Transverse colon (tissue), 4 donors: Measurements from ENCODE around the gene GLRX. TPM values are rescaled to one million over a fixed set of nuclear protein-coding genes. Genes with fewer than 3 reads are reported as not detected.
A peak's percentile ranks its signal among the peaks of the same experiment; 100 is the strongest.

ENCODE experiments used
- DNase-seq: peaks from one replicate; pipeline ENCODE4 v3.0.0-alpha.2; 2019
- H3K27ac ChIP-seq, 4 donors: fragments of 200-600 bp; sonication (generic); 2 replicates each; pipeline ENCODE4 v1.5.1; 2016 to 2018; ENCODE audit warnings: inconsistent platforms in 4 of 4
- H3K27me3 ChIP-seq: fragments of 200-600 bp; sonication (generic); 2 replicates; pipeline ENCODE4 v1.5.1; 2017; ENCODE audit warnings: inconsistent platforms
- H3K36me3 ChIP-seq, 4 donors: fragments of 200-600 bp; sonication (generic); 2 replicates each; pipeline ENCODE4 v1.5.1; 2017 to 2019; ENCODE audit warnings: inconsistent platforms in 4 of 4
- H3K4me1 ChIP-seq, 4 donors: fragments of 200-600 bp; sonication (generic); 2 replicates each; pipeline ENCODE4 v1.5.1; 2017 to 2020; ENCODE audit warnings: inconsistent platforms in 4 of 4
- H3K4me3 ChIP-seq, 4 donors: fragments of 200-600 bp; sonication (generic); 1 replicate in 1 of 4; 2 replicates in 3 of 4; pipeline versions ENCODE4 v1.5.1 to v1.6.1; 2017 to 2019; ENCODE audit warnings: inconsistent platforms in 4 of 4
- H3K9me3 ChIP-seq, 2 donors: fragments of 200-600 bp; sonication (generic); 2 replicates each; pipeline ENCODE4 v1.5.1; 2017 to 2019; ENCODE audit warnings: inconsistent platforms in 2 of 2
- EP300 ChIP-seq: sonication (generic); formaldehyde crosslinking; IDR thresholded peaks from one replicate; pipeline ENCODE4 v1.6.1; 2017; ENCODE audit warnings: antibody characterized with exemption, low read depth
- POLR2A ChIP-seq: fragments of 450-650 bp; IDR thresholded peaks from one replicate; pipeline ENCODE4 v1.6.1; 2016; ENCODE audit warnings: antibody characterized with exemption, mild to moderate bottlenecking, moderate library complexity
- POLR2AphosphoS5 ChIP-seq, 3 donors: sonication (generic); formaldehyde crosslinking; IDR thresholded peaks; one replicate each; pipeline ENCODE4 v1.6.1; 2016; ENCODE audit warnings: antibody characterized with exemption in 3 of 3
- WGBS, 2 donors: methylation state at CpG; one replicate each; pipeline ENCODE4 v1.1.5; 2018; ENCODE audit warnings: low coverage in 1 of 2; 5-methylcytosine and 5-hydroxymethylcytosine counted together
- in situ Hi-C, 4 donors: fragments of 200-750 bp; cut with MboI; loops; one replicate each; pipeline versions ENCODE4 v1.15.0 to v1.15.1; 2017; ENCODE audit warnings: low sequenced_read_pairs in 3 of 4, low pct_ligation_motif_present in 1 of 4, low pct_unique_long_range_greater_than_20kb in 1 of 4
- intact Hi-C: fragments of 100-400 bp; cut with DNase I; formaldehyde crosslinking; loops from one replicate; pipeline ENCODE4 v1.15.1; 2023; ENCODE audit warnings: low total_unique reads
- total RNA-seq, 4 donors: library from RNA; depleted of rRNA; stranded (reverse); fragments of >200 nt; gene quantifications; one replicate each; pipeline ENCODE4 v1.1.0, GENCODE V29; 2016
- TF ChIP-seq, protein P1 (sequence below), 5 experiments: fragments of 200-600 bp in 3 of 5; fragments of 450-650 bp in 2 of 5; sonication (generic) in 3 of 5; IDR thresholded peaks; 1 replicate in 2 of 5; 2 replicates in 3 of 5; pipeline ENCODE4 v1.5.1; 2016 to 2017; ENCODE audit warnings: antibody characterized with exemption in 5 of 5, inconsistent platforms in 3 of 5, mild to moderate bottlenecking in 2 of 5, moderate library complexity in 1 of 5

Gene GLRX
- total RNA-seq, 4 donors from 2014 or later = 50.5 to 112 (median 64.4) TPM

DNA sequence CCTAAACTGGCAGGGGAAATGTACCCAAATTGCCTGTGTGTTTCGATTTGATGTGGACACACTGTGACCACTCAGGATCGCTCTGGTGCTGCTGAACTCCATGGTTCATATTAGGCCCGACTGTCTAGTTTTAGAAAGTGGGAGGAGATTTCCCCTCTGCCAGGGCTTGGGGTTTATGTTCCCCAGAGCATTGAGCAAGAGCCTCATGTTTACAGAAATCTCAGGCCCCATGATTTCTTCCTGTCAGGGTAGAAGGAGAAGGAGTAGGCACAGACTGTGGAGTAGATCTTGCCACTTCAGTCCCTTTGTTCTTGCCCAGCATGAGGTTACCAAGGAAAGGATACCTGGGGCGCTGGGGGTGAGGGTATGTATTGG lies 40.8 kb upstream of the GLRX start:
- DNase-seq = no peak
- Histone ChIP-seq H3K27me3 (no peaks in the 10 kb centered on the region), H3K4me3 (no peak overlapping the region), H3K27ac (peak overlapping the region; percentile 10 to 25 (median 20)), H3K4me1 (peaks cover 0 to 41% (median 20%) of the 10 kb centered on the region in 4 donors), H3K36me3 (no peaks in the 10 kb centered on the region), H3K9me3 (no peaks in the 10 kb centered on the region)
- WGBS, 2 donors = 77 to 82% methylated on average over 1 to 4 of the region's 4 CpGs
- in situ Hi-C loops (loop anchor here (10.0 to 25.0 kb wide), 5 partner anchors 99 to 741 kb away; partner anchors contain the start of gene ELL2 (in 2 of the 4)), intact Hi-C loops (loop anchor here (10.0 kb wide), 1 partner anchor 731 kb away; no protein-coding TSS in a partner anchor)
- TF ChIP-seq EP300 (no peak), POLR2A (no peak), POLR2AphosphoS5 (IDR thresholded peaks at IDR 0.05) (no peak)
- TF ChIP-seq, protein P1, sequence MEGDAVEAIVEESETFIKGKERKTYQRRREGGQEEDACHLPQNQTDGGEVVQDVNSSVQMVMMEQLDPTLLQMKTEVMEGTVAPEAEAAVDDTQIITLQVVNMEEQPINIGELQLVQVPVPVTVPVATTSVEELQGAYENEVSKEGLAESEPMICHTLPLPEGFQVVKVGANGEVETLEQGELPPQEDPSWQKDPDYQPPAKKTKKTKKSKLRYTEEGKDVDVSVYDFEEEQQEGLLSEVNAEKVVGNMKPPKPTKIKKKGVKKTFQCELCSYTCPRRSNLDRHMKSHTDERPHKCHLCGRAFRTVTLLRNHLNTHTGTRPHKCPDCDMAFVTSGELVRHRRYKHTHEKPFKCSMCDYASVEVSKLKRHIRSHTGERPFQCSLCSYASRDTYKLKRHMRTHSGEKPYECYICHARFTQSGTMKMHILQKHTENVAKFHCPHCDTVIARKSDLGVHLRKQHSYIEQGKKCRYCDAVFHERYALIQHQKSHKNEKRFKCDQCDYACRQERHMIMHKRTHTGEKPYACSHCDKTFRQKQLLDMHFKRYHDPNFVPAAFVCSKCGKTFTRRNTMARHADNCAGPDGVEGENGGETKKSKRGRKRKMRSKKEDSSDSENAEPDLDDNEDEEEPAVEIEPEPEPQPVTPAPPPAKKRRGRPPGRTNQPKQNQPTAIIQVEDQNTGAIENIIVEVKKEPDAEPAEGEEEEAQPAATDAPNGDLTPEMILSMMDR (IDR thresholded peaks at IDR 0.05) = no peak

DNA sequence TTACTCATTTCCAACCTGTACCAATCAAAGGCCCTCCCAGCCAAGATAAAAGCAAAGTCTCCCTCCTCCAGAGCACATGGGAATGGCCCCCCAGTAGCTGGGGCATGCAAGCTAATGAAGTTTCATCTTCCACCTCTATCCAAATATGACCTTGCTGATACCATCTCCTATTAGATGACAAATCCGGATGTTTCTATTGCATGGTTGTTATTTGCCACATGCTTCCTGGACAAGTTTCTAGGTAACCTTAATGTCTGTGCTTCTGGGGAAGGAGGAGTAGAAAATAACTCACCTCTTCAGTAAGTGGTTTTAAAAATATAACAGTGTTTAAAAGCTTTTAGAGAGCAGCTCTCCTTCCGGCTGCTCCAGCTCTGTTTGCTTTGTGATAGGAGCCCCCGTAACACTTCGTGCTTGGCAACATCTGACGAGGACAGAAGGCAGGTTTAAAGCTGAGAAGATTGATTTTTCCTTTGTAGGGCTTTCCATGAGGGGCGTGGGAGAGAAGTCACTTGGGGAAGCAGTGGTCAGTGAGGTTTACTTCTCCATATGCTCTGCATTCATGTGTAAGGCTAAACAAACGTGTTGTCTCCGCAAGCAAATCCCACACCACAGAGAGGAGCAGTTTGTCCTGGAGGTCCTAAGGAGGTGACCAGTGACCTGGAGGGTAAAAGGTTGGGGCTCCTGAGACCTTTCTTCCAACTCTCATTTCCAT lies 40.3 kb upstream of the GLRX start:
- WGBS, 2 donors = 84 to 87% methylated on average over 3 to 8 of the region's 8 CpGs
- Histone ChIP-seq H3K36me3 (no peaks in the 10 kb centered on the region), H3K27me3 (no peaks in the 10 kb centered on the region), H3K27ac (peak overlapping the region; percentile 10 to 25 (median 20)), H3K4me1 (peaks cover under 1 to 44% (median 20%) of the 10 kb centered on the region in 4 donors), H3K4me3 (no peak overlapping the region), H3K9me3 (no peaks in the 10 kb centered on the region)
- intact Hi-C loops = loop anchor here (10.0 kb wide), 1 partner anchor 732 kb away; no protein-coding TSS in a partner anchor
- DNase-seq = no peak
- in situ Hi-C loops = loop anchor here (10.0 to 25.0 kb wide), 5 partner anchors 99 to 742 kb away; partner anchors contain the start of gene ELL2 (in 2 of the 4)
- TF ChIP-seq EP300 = no peak
- TF ChIP-seq POLR2A = no peak
- TF ChIP-seq POLR2AphosphoS5 (IDR thresholded peaks at IDR 0.05) = no peak
- TF ChIP-seq, protein P1 (IDR thresholded peaks at IDR 0.05) = no peak

DNA sequence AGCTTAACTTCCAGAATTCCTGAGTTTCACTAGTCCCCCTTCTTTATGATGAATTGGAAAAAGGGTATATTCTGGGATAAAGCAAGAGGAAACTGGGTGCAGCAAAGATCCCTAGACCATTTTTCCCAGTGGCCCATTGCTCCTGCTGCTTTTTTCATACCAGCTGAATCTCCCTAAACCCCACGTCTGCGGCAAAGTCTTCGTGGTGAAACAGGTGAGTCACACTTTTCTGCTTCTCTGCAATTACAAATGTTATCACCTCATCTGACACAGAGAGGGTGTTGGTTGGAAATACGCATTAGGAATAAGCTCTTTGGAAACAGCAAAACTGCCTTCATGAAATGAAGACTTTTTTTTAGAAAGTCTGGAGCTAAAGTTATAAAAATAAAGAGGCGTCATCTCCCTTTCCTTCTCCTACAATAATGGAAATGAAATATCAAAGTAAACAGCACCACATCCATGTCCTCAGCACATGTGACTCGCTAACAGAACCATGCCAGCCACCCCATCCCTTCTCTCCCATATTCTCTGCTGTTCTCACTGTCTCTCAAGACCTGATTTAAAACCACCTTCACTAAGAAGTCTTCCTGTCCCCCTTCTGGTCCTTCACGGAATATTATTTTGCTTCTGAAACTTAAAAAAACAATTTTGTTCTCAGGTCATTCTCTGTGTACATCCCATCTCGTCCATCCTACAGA lies 39.5 kb upstream of the GLRX start:
- peaks cover 9 to 52% (median 23%) of the 10 kb centered on the region in 4 donors for H3K4me1 ChIP-seq
- in situ Hi-C loops (loop anchor here (10.0 to 25.0 kb wide), 5 partner anchors 100 to 743 kb away; partner anchors contain the start of gene ELL2 (in 2 of the 4)), intact Hi-C loops (loop anchor here (10.0 kb wide), 1 partner anchor 733 kb away; no protein-coding TSS in a partner anchor)
- no peak overlapping the region for H3K4me3 ChIP-seq
- WGBS, 2 donors = 71 to 82% methylated on average over 7 to 8 of the region's 8 CpGs
- no peaks in the 10 kb centered on the region for H3K36me3 ChIP-seq
- peak overlapping the region; percentile 47 to 56 (median 52) for H3K27ac ChIP-seq
- H3K27me3 ChIP-seq = no peaks in the 10 kb centered on the region
- no peak for DNase-seq
- no peaks in the 10 kb centered on the region for H3K9me3 ChIP-seq
- no peak for TF ChIP-seq POLR2AphosphoS5 (IDR thresholded peaks at IDR 0.05)
- no peak for TF ChIP-seq EP300
- TF ChIP-seq POLR2A = no peak
- TF ChIP-seq, protein P1 (IDR thresholded peaks at IDR 0.05) = no peak
